ENCODE results near the gene CTDNEP1. TPM values are rescaled to one million over a fixed set of nuclear protein-coding genes. Genes with fewer than 3 reads are reported as not detected.

The CTDNEP1 gene
- total RNA-seq, 1 donor from 2014 or later: 105 TPM

GRCh38 chr17:7282752-7283321 is 31.3 kb upstream of the CTDNEP1 start:
- peaks cover 63% of the 10 kb centered on the region for H3K4me1 ChIP-seq
- intact Hi-C loops (cut with micrococcal nuclease): no loop called here
- no peaks in the 10 kb centered on the region for H3K9me3 ChIP-seq (replicated peaks)
- peak overlapping the region; percentile 95 for H3K27ac ChIP-seq (replicated peaks)
- DNase-seq: no peak
- peaks cover 34% of the 10 kb centered on the region for H3K36me3 ChIP-seq
- peaks cover 47% of the 10 kb centered on the region for H3K27me3 ChIP-seq (ENCODE audit: low read depth)
- peak overlapping the region; percentile 76 for H3K4me3 ChIP-seq
- TF ChIP-seq CTCF (IDR thresholded peaks at IDR 0.05; ENCODE audit: borderline replicate concordance): peak; percentile 23

- intact Hi-C loops (cut with micrococcal nuclease): no loop called here
- Histone ChIP-seq H3K4me1 (peaks cover 61% of the 10 kb centered on the region), H3K4me3 (peak overlapping the region; percentile 76), H3K27me3 (ENCODE audit: low read depth) (peaks cover 40% of the 10 kb centered on the region), H3K9me3 (replicated peaks) (no peaks in the 10 kb centered on the region), H3K36me3 (peaks cover 34% of the 10 kb centered on the region), H3K27ac (replicated peaks) (peak overlapping the region; percentile 95)
- DNase-seq: peak; percentile 87
- TF ChIP-seq CTCF (IDR thresholded peaks at IDR 0.05; ENCODE audit: borderline replicate concordance): no peak
These were observed 30.6 kb upstream of the CTDNEP1 start for GRCh38 chr17:7281953-7282751.

GRCh38 chr17:7281074-7281952 is 29.8 kb upstream of the CTDNEP1 start, which contains the start of gene SLC2A4:
Gene SLC2A4, plus strand, starts transcription at chr17:7281718. Its CDS starts 217 bp downstream, at chr17:7281935.
- TF ChIP-seq CTCF (IDR thresholded peaks at IDR 0.05; ENCODE audit: borderline replicate concordance): no peak

GRCh38 chr17:7280519-7281073 is 29.1 kb upstream of the CTDNEP1 start:
- H3K9me3 ChIP-seq (replicated peaks): no peaks in the 10 kb centered on the region
- peak overlapping the region; percentile 95 for H3K27ac ChIP-seq (replicated peaks)
- peaks cover 38% of the 10 kb centered on the region for H3K27me3 ChIP-seq (ENCODE audit: low read depth)
- peak; percentile 85 for DNase-seq
- H3K4me3 ChIP-seq: peak overlapping the region; percentile 76
- peak; percentile 98 for TF ChIP-seq CTCF (IDR thresholded peaks at IDR 0.05; ENCODE audit: borderline replicate concordance)
- intact Hi-C loops (cut with micrococcal nuclease): no loop called here
- peaks cover 22% of the 10 kb centered on the region for H3K36me3 ChIP-seq
- peaks cover 54% of the 10 kb centered on the region for H3K4me1 ChIP-seq

More at GRCh38 chr17:7281074-7281952, 29.8 kb upstream of the CTDNEP1 start, which contains the start of gene SLC2A4:
- intact Hi-C loops (cut with micrococcal nuclease): no loop called here
- Histone ChIP-seq H3K36me3 (peaks cover 29% of the 10 kb centered on the region), H3K4me1 (peaks cover 61% of the 10 kb centered on the region), H3K27me3 (ENCODE audit: low read depth) (peaks cover 38% of the 10 kb centered on the region), H3K9me3 (replicated peaks) (no peaks in the 10 kb centered on the region), H3K4me3 (peak within 1 kb of the TSS; percentile 76), H3K27ac (replicated peaks) (peak within 1 kb of the TSS; percentile 95)
- peak; percentile 94 for DNase-seq

GRCh38 chr17:7279448-7279847 is 27.9 kb upstream of the CTDNEP1 start:
- no peak overlapping the region for H3K27ac ChIP-seq (replicated peaks)
- no peak overlapping the region for H3K4me3 ChIP-seq
- intact Hi-C loops (cut with micrococcal nuclease): loop anchor here (10.0 kb wide), 1 partner anchor 65 kb away; no protein-coding TSS in a partner anchor
- no peak for TF ChIP-seq CTCF (IDR thresholded peaks at IDR 0.05; ENCODE audit: borderline replicate concordance)
- no peak for DNase-seq
- no peaks in the 10 kb centered on the region for H3K9me3 ChIP-seq (replicated peaks)
- H3K4me1 ChIP-seq: peaks cover 42% of the 10 kb centered on the region
- H3K36me3 ChIP-seq: peaks cover 10% of the 10 kb centered on the region
- H3K27me3 ChIP-seq (ENCODE audit: low read depth): peaks cover 31% of the 10 kb centered on the region

All from left ventricle myocardium inferior (tissue), 1 donor.